ENCODE data around the gene CACNA2D2. TPM values are rescaled to one million over a fixed set of nuclear protein-coding genes. Genes with fewer than 3 reads are reported as not detected.

CACNA2D2 gene
- total RNA-seq, 1 experiment from 2014 or later, result not detected

DNA sequence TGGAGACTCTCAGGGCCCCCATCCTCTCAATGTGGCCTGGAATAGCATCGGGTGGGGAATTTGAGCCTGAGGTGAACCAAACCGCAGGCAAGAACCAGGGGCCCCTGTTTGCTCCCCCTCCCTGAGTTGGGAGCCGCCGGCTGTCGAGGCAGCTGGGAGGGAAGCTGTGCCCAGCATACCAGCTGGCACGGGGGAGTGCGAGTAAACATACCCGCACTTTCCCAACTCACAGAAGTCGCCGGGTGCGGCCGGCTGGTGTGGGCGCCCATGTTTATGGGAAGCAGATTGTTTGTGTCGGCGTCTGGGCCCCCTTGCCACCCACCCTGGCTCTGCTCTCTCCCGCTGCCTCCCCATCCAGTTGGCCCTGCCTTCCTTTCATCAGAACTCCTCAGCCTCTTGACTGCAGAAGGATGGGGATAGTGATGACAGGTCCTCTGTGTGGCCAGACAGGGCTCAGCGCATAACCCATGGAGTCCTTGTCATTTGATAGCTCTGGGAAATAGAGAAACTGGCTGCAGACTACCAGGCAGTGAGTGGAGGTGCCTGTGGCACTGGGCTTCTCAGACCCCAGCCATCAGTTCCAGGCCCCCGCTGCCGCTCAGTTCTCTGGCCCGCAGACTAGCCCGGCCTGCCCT lies 60.4 kb downstream of the CACNA2D2 start:
- TF ChIP-seq, protein P1, sequence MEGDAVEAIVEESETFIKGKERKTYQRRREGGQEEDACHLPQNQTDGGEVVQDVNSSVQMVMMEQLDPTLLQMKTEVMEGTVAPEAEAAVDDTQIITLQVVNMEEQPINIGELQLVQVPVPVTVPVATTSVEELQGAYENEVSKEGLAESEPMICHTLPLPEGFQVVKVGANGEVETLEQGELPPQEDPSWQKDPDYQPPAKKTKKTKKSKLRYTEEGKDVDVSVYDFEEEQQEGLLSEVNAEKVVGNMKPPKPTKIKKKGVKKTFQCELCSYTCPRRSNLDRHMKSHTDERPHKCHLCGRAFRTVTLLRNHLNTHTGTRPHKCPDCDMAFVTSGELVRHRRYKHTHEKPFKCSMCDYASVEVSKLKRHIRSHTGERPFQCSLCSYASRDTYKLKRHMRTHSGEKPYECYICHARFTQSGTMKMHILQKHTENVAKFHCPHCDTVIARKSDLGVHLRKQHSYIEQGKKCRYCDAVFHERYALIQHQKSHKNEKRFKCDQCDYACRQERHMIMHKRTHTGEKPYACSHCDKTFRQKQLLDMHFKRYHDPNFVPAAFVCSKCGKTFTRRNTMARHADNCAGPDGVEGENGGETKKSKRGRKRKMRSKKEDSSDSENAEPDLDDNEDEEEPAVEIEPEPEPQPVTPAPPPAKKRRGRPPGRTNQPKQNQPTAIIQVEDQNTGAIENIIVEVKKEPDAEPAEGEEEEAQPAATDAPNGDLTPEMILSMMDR (conservative IDR thresholded peaks at IDR 0.05), result no peak
- no peak for TF ChIP-seq EZH2 (IDR thresholded peaks at IDR 0.05; ENCODE audit: low read depth)
- Histone ChIP-seq H3K36me3 (ENCODE audit: low read depth) (no peaks in the 10 kb centered on the region), H3K27me3 (ENCODE audit: insufficient read depth, low read depth) (peaks cover 49% of the 10 kb centered on the region), H3K4me3 (no peak overlapping the region), H2AFZ (no peak overlapping the region), H3F3A (ENCODE audit: insufficient read depth, low read depth) (no peaks in the 10 kb centered on the region), H4K20me1 (ENCODE audit: insufficient read depth) (no peaks in the 10 kb centered on the region), H3K4me1 (replicated peaks; ENCODE audit: insufficient read depth) (no peaks in the 10 kb centered on the region), H3K27ac (no peak overlapping the region), H3K79me2 (ENCODE audit: low read depth) (no peaks in the 10 kb centered on the region), H3K9me2 (ENCODE audit: insufficient read depth) (no peaks in the 10 kb centered on the region), H3K9me3 (ENCODE audit: insufficient read depth, low read depth) (no peaks in the 10 kb centered on the region), H3K4me2 (no peak overlapping the region)
- DNase-seq, result no peak
- ChIA-PET POLR2A (ENCODE audit: unreplicated experiment) (interaction anchor here (0.5 kb wide), 1 partner anchor 1057 kb away, joined by 5 read pairs; the partner anchor contains the start of gene DCAF1), CTCF (no interaction called here)
- BruUV-seq (replicated peaks), result no TSS peak
- intact Hi-C loops (cut with micrococcal nuclease; ENCODE audit: unreplicated experiment), result no loop called here

DNA sequence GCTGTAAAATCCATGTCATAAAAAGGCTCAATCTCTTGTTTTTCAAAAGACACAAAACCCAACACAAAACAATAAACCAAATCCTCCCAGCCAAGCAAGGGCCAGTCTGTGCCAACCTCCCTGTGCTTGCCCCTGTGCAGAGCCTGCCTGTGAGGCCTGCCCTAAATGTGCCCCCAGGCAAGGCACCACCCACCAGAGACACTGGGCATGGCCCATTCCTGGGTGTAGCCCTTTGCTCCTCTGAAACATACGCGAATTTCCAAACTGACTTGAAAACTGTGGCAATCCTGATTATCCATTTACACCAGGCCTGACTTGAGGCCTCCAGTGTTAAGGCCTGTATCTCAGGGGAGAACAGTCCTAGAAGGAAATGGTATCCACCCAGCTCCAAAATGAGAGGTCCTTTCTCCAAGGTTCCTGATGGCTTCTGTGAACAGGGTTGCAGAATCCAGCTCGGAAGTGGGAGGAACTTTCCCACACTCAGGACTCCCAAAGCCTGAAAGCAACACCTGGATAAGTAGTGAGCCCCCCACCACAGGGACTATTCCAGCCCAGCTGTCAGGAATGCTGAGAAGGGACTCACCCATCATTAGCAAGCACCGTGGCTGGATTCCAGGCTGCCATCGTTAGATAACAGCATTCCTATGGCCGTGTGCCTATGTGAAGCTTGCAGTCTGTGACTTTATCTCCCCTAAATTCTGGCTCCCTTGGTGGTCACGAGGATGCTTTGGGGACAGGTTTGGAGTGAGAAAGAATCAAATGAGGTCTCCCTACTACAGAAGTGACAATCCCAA lies 61.8 kb downstream of the CACNA2D2 start:
- no peaks in the 10 kb centered on the region for H3K4me1 ChIP-seq (replicated peaks; ENCODE audit: insufficient read depth)
- H3K27me3 ChIP-seq (ENCODE audit: insufficient read depth, low read depth), result peaks cover 46% of the 10 kb centered on the region
- no peak for DNase-seq
- no peaks in the 10 kb centered on the region for H3F3A ChIP-seq (ENCODE audit: insufficient read depth, low read depth)
- intact Hi-C loops (cut with micrococcal nuclease; ENCODE audit: unreplicated experiment), result no loop called here
- H3K9me3 ChIP-seq (ENCODE audit: insufficient read depth, low read depth), result no peaks in the 10 kb centered on the region
- CTCF ChIA-PET, result no interaction called here
- POLR2A ChIA-PET (ENCODE audit: unreplicated experiment), result interaction anchor here (0.7 kb wide), 1 partner anchor 944 kb away, joined by 5 read pairs; the partner anchor contains the start of gene MANF
- H3K9me2 ChIP-seq (ENCODE audit: insufficient read depth), result no peaks in the 10 kb centered on the region
- no peak overlapping the region for H3K4me2 ChIP-seq
- H4K20me1 ChIP-seq (ENCODE audit: insufficient read depth), result no peaks in the 10 kb centered on the region
- no peak overlapping the region for H2AFZ ChIP-seq
- no peaks in the 10 kb centered on the region for H3K36me3 ChIP-seq (ENCODE audit: low read depth)
- TF ChIP-seq, protein P1 (conservative IDR thresholded peaks at IDR 0.05), result no peak
- no peak for TF ChIP-seq EZH2 (IDR thresholded peaks at IDR 0.05; ENCODE audit: low read depth)
- no peaks in the 10 kb centered on the region for H3K79me2 ChIP-seq (ENCODE audit: low read depth)
- no peak overlapping the region for H3K4me3 ChIP-seq
- H3K27ac ChIP-seq, result no peak overlapping the region
- no TSS peak for BruUV-seq (replicated peaks)

DNA sequence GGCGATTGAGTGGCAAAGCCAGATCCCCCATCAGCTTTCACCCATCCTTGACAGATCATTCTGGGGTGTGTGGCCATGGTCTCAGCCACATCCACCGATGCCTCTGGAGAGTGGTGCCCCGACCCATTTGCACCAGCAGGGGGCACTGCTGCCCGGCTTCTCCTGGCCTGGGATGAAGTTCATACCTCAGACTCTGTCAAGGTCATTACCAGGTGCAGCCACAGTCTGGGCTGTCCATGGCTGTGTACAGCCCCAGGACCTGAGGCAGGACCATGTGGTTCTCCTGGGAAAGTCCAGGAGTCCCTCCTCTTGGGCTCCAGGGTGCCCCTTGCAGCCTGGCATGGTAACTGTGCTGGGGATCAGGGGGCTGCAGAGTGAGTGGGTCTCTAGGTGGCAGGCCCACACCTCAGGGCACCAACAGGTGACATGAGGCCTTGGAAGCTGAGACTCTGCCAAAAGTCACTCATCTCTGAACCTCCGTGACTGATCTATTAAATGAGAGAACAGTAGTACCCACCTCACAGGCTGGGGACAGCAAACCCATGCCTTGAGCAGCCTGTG lies 67.2 kb downstream of the CACNA2D2 start:
- no peak for TF ChIP-seq EZH2 (IDR thresholded peaks at IDR 0.05; ENCODE audit: low read depth)
- TF ChIP-seq, protein P1 (conservative IDR thresholded peaks at IDR 0.05), result peak; percentile 81
- intact Hi-C loops (cut with micrococcal nuclease; ENCODE audit: unreplicated experiment), result loop anchor here (1.0 kb wide), 1 partner anchor 106 kb away; no protein-coding TSS in a partner anchor
- Histone ChIP-seq H3K4me1 (replicated peaks; ENCODE audit: insufficient read depth) (no peaks in the 10 kb centered on the region), H3F3A (ENCODE audit: insufficient read depth, low read depth) (no peaks in the 10 kb centered on the region), H2AFZ (no peak overlapping the region), H3K9me3 (ENCODE audit: insufficient read depth, low read depth) (no peaks in the 10 kb centered on the region), H3K36me3 (ENCODE audit: low read depth) (no peaks in the 10 kb centered on the region), H3K27ac (no peak overlapping the region), H3K4me3 (no peak overlapping the region), H4K20me1 (ENCODE audit: insufficient read depth) (no peaks in the 10 kb centered on the region), H3K4me2 (no peak overlapping the region), H3K79me2 (ENCODE audit: low read depth) (no peaks in the 10 kb centered on the region), H3K9me2 (ENCODE audit: insufficient read depth) (no peaks in the 10 kb centered on the region), H3K27me3 (ENCODE audit: insufficient read depth, low read depth) (peaks cover 8% of the 10 kb centered on the region; the same call in 1 of the 2 replicates)
- CTCF ChIA-PET, result no interaction called here
- POLR2A ChIA-PET (ENCODE audit: unreplicated experiment), result no interaction called here
- peak in 1 of 2 experiments; percentile 58 for DNase-seq
- no TSS peak for BruUV-seq (replicated peaks)

All from PC-9 (cell line).